ENCODE data around the gene ATP5F1B. TPM values are rescaled to one million over a fixed set of nuclear protein-coding genes. Genes with fewer than 3 reads are reported as not detected.

The ATP5F1B gene
- total and polyA plus RNA-seq, 2 donors from 2014 or later: 568 to 1,584 TPM

GRCh38 chr12:56637621-56638020 is 8.2 kb downstream of the ATP5F1B start:
- TF ChIP-seq CTCF (IDR thresholded peaks at IDR 0.05; ENCODE audit: borderline replicate concordance, extremely low read depth, insufficient read depth): no peak
- no peak overlapping the region for H3K4me3 ChIP-seq (ENCODE audit: low read length in 3 of 3)
- no peaks in the 10 kb centered on the region for H3K9me3 ChIP-seq (ENCODE audit: control insufficient read depth in 2 of 3, insufficient read depth in 1 of 3, low read length in 3 of 3)
- FAIRE-seq (no peak), DNase-seq (no peak)
- peaks cover 16 to 34% (median 28%) of the 10 kb centered on the region in 3 donors for H3K36me3 ChIP-seq (ENCODE audit: control insufficient read depth in 2 of 3, insufficient read depth in 3 of 3, low read length in 3 of 3)
- intact Hi-C loops (cut with DNase I): no loop called here
- no peaks in the 10 kb centered on the region for H3K27me3 ChIP-seq (ENCODE audit: control insufficient read depth, insufficient read depth, low read length)
- peaks cover 0 to 33% (median 17%) of the 10 kb centered on the region in 3 donors for H3K4me1 ChIP-seq (ENCODE audit: control insufficient read depth in 2 of 3, insufficient read depth in 2 of 3, low read depth in 1 of 3, low read length in 3 of 3)
- no peak overlapping the region for H3K27ac ChIP-seq (ENCODE audit: low read depth in 2 of 2, low read length in 2 of 2)
- no peak overlapping the region for H3K9ac ChIP-seq (ENCODE audit: low read length in 3 of 3)

GRCh38 chr12:56636675-56637540 is 8.9 kb downstream of the ATP5F1B start:
- no peaks in the 10 kb centered on the region for H3K9me3 ChIP-seq (ENCODE audit: control insufficient read depth in 2 of 3, insufficient read depth in 1 of 3, low read length in 3 of 3)
- peaks cover 0 to 33% (median 20%) of the 10 kb centered on the region in 3 donors for H3K4me1 ChIP-seq (ENCODE audit: control insufficient read depth in 2 of 3, insufficient read depth in 2 of 3, low read depth in 1 of 3, low read length in 3 of 3)
- FAIRE-seq (peak; percentile 92), DNase-seq (peak; percentile 99 to 100 (median 99))
- peak; percentile 65 for TF ChIP-seq CTCF (IDR thresholded peaks at IDR 0.05; ENCODE audit: borderline replicate concordance, extremely low read depth, insufficient read depth)
- intact Hi-C loops (cut with DNase I): no loop called here
- H3K9ac ChIP-seq (ENCODE audit: low read length in 3 of 3): peak overlapping the region in 2 of 3 donors; percentile 75 to 89
- H3K4me3 ChIP-seq (ENCODE audit: low read length in 3 of 3): peak overlapping the region; percentile 56 to 88 (median 76)
- no peaks in the 10 kb centered on the region for H3K27me3 ChIP-seq (ENCODE audit: control insufficient read depth, insufficient read depth, low read length)
- H3K27ac ChIP-seq (ENCODE audit: low read depth in 2 of 2, low read length in 2 of 2): peak overlapping the region; percentile 89 to 97
- peaks cover 12 to 27% (median 22%) of the 10 kb centered on the region in 3 donors for H3K36me3 ChIP-seq (ENCODE audit: control insufficient read depth in 2 of 3, insufficient read depth in 3 of 3, low read length in 3 of 3)

GRCh38 chr12:56635806-56636674 is 9.7 kb downstream of the ATP5F1B start:
- peaks cover 12 to 27% (median 18%) of the 10 kb centered on the region in 3 donors for H3K36me3 ChIP-seq (ENCODE audit: control insufficient read depth in 2 of 3, insufficient read depth in 3 of 3, low read length in 3 of 3)
- H3K4me3 ChIP-seq (ENCODE audit: low read length in 3 of 3): peak overlapping the region; percentile 56 to 88 (median 76)
- H3K27ac ChIP-seq (ENCODE audit: low read depth in 2 of 2, low read length in 2 of 2): peak overlapping the region; percentile 89 to 97
- no peak for FAIRE-seq
- DNase-seq: peak; percentile 89 to 96 (median 92)
- H3K9me3 ChIP-seq (ENCODE audit: control insufficient read depth in 2 of 3, insufficient read depth in 1 of 3, low read length in 3 of 3): no peaks in the 10 kb centered on the region
- peak; percentile 9 for TF ChIP-seq CTCF (IDR thresholded peaks at IDR 0.05; ENCODE audit: borderline replicate concordance, extremely low read depth, insufficient read depth)
- H3K4me1 ChIP-seq (ENCODE audit: control insufficient read depth in 2 of 3, insufficient read depth in 2 of 3, low read depth in 1 of 3, low read length in 3 of 3): peaks cover 0 to 36% (median 20%) of the 10 kb centered on the region in 3 donors
- H3K27me3 ChIP-seq (ENCODE audit: control insufficient read depth, insufficient read depth, low read length): no peaks in the 10 kb centered on the region
- peak overlapping the region; percentile 75 to 89 (median 88) for H3K9ac ChIP-seq (ENCODE audit: low read length in 3 of 3)
- intact Hi-C loops (cut with DNase I): no loop called here

All from kidney (tissue), 14 donors.